Neuronal stem cell (in vitro differentiated cells): ENCODE measurements around the gene EFCC1.
"Not testable (repeated sequence)": the region's sequence is repeated elsewhere in the genome, so short reads cannot be mapped to it uniquely, and the experiment has no call there.

Source experiments
- DNase-seq: peaks from one replicate; pipeline ENCODE4 v3.0.0-alpha.2; 2013; ENCODE audit warnings: low spot score
- H2AFZ ChIP-seq: one replicate; pipeline ENCODE4 v1.6.1; 2013; ENCODE audit warnings: mild to moderate bottlenecking, low read length, inconsistent platforms
- H2AK5ac ChIP-seq: 2 replicates; pipeline ENCODE4 v1.6.1; 2013; ENCODE audit warnings: low read depth, mild to moderate bottlenecking, inconsistent platforms, low read length, moderate library complexity, mixed read lengths
- H2BK120ac ChIP-seq: 2 replicates; pipeline ENCODE4 v1.6.1; 2013; ENCODE audit warnings: low read depth, mild to moderate bottlenecking, inconsistent platforms, low read length, moderate library complexity, mixed read lengths
- H2BK12ac ChIP-seq: one replicate; pipeline ENCODE4 v1.6.1; 2013; ENCODE audit warnings: low read length, inconsistent platforms
- H2BK15ac ChIP-seq: 2 replicates; pipeline ENCODE4 v1.6.1; 2013; ENCODE audit warnings: mild to moderate bottlenecking, low read length, inconsistent platforms, mixed read lengths
- H2BK5ac ChIP-seq: one replicate; pipeline ENCODE4 v1.6.1; 2013; ENCODE audit warnings: inconsistent platforms, mild to moderate bottlenecking, low read length, moderate library complexity
- H3K14ac ChIP-seq: one replicate; pipeline ENCODE4 v1.6.1; 2013; ENCODE audit warnings: low read length, inconsistent platforms
- H3K18ac ChIP-seq: 2 replicates; pipeline ENCODE4 v1.6.1; 2013; ENCODE audit warnings: low read length, inconsistent platforms
- H3K23ac ChIP-seq: 2 replicates; pipeline ENCODE4 v1.6.1; 2013; ENCODE audit warnings: low read depth, mild to moderate bottlenecking, mixed read lengths, low read length, inconsistent platforms; ENCODE audit not compliant: poor library complexity
- H3K27ac ChIP-seq: replicated peaks from 3 replicates; pipeline ENCODE4 v1.5.1; 2013; ENCODE audit warnings: low read length, inconsistent platforms
- H3K27me3 ChIP-seq, 3 experiments: 2 replicates each; pipeline ENCODE4 v1.6.1; 2013; ENCODE audit warnings: low read length in 3 of 3, mild to moderate bottlenecking in 2 of 3, inconsistent platforms in 1 of 3, low read depth in 1 of 3, mixed read lengths in 1 of 3, moderate library complexity in 1 of 3; ENCODE audit not compliant: control insufficient read depth in 3 of 3, insufficient read depth in 3 of 3
- H3K36me3 ChIP-seq, 2 donors: replicated peaks in 1 of 2; 2 replicates each; pipeline ENCODE4 v1.6.1; 2013; ENCODE audit warnings: low read length in 2 of 2; ENCODE audit not compliant: control insufficient read depth in 2 of 2, insufficient read depth in 2 of 2
- H3K4ac ChIP-seq: 2 replicates; pipeline ENCODE4 v1.6.1; 2013; ENCODE audit warnings: inconsistent platforms, mild to moderate bottlenecking, low read length, moderate library complexity
- H3K4me1 ChIP-seq, 2 donors: 1 replicate in 1 of 2; 2 replicates in 1 of 2; pipeline ENCODE4 v1.6.1; 2013; ENCODE audit warnings: low read length in 2 of 2, low read depth in 1 of 2; ENCODE audit not compliant: control insufficient read depth in 2 of 2, insufficient read depth in 1 of 2
- H3K4me2 ChIP-seq: one replicate; pipeline ENCODE4 v1.6.1; 2013; ENCODE audit warnings: mild to moderate bottlenecking, low read length, inconsistent platforms; ENCODE audit not compliant: insufficient read depth, poor library complexity, severe bottlenecking
- H3K4me3 ChIP-seq, 2 donors: 2 replicates each; pipeline ENCODE4 v1.5.1; 2013; ENCODE audit warnings: low read length in 2 of 2, mild to moderate bottlenecking in 2 of 2, inconsistent platforms in 1 of 2, moderate library complexity in 1 of 2
- H3K79me1 ChIP-seq: one replicate; pipeline ENCODE4 v1.6.1; 2013; ENCODE audit warnings: low read depth, mild to moderate bottlenecking, inconsistent platforms, low read length, moderate library complexity
- H3K9ac ChIP-seq: one replicate; pipeline ENCODE4 v1.6.1; 2013; ENCODE audit warnings: mild to moderate bottlenecking, low read depth, low read length, inconsistent platforms; ENCODE audit not compliant: poor library complexity
- H3K9me3 ChIP-seq, 2 donors: replicated peaks in 1 of 2; 2 replicates each; pipeline versions ENCODE3 to v1.6.1; 2013; ENCODE audit warnings: low read length in 2 of 2, mild to moderate bottlenecking in 2 of 2, inconsistent platforms in 1 of 2, low read depth in 1 of 2, mixed read lengths in 1 of 2, moderate library complexity in 1 of 2; ENCODE audit not compliant: control insufficient read depth in 2 of 2, insufficient read depth in 1 of 2
- H4K8ac ChIP-seq: one replicate; pipeline ENCODE4 v1.6.1; 2013; ENCODE audit warnings: low read depth, mild to moderate bottlenecking, inconsistent platforms, low read length, moderate library complexity
- H4K91ac ChIP-seq: one replicate; pipeline ENCODE4 v1.6.1; 2013; ENCODE audit warnings: low read length, low read depth, mild to moderate bottlenecking, inconsistent platforms; ENCODE audit not compliant: poor library complexity
- WGBS, 2 donors: extraction: QIAGEN DNeasy Blood & Tissue Kit; methylation state at CpG; one replicate each; pipeline ENCODE4 v1.1.7; 2013; ENCODE audit warnings: missing lambda C conversion rate in 2 of 2, mixed read lengths in 1 of 2; ENCODE audit not compliant: insufficient read length in 2 of 2, insufficient replicate concordance in 1 of 2; ENCODE audit errors: extremely low coverage in 2 of 2; 5-methylcytosine and 5-hydroxymethylcytosine counted together

EFCC1 gene

DNA sequence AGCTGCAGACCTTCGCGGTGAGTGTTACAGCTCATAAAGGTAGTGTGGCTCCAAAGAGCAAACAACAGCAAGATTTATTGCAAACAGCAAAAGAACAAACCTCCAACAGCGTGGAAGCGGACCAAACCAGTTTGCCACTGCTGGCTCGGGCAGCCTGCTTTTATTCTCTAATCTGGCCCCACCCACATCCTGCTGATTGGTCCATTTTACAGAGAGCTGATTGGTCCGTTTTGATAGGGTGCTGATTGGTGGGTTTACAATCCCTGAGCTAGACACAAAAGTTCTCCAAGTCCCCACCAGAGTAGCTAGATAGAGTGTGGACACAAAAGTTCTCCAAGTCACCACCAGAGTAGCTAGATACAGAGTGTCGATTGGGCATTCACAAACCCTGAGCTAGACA lies 66.6 kb downstream of the EFCC1 start:
- not testable (repeated sequence) for H3K79me1 ChIP-seq, H3K36me3 ChIP-seq, H3K23ac ChIP-seq, H2BK15ac ChIP-seq, H2BK120ac ChIP-seq, H3K4me3 ChIP-seq, H3K27me3 ChIP-seq, H2BK5ac ChIP-seq, H4K8ac ChIP-seq, H3K14ac ChIP-seq, H3K4me2 ChIP-seq, H3K4me1 ChIP-seq, H3K27ac ChIP-seq, H2AK5ac ChIP-seq, H2BK12ac ChIP-seq, H4K91ac ChIP-seq, H3K18ac ChIP-seq, H3K4ac ChIP-seq, H3K9me3 ChIP-seq, H3K9ac ChIP-seq, DNase-seq
- WGBS, 2 donors, result no CpG with 5 or more reads among the region's 7 CpGs
- H2AFZ ChIP-seq, result peak overlapping the region; percentile 72

DNA sequence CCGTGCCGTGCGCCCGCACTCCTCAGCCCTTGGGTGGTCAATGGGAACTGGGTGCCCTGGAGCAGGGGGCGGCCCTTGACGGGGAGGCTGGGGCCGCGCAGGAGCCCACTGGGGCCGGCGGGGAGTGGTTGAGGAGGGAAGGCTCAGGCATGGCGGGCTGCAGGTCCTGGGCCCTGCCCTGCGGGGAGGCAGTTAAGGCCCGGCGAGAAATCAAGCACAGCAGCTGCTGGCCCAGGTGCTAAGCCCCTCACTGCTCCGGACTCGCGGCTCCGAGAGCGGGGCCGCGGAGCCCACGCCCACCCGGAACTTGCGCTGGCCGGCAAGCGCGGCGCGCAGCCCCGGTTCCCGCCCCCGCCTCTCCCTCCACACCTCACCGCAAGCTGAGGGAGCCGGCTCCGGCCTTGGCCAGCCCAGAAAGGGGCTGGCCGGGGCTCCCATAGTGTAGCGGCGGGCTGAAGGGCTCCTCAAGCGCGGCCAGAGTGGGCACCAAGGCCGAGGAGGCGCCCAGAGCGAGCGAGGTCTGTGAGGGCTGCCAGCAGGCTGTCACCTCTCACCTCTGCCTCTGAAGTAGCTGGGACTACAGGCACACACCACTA lies 67.3 kb downstream of the EFCC1 start:
- no peak overlapping the region for H4K8ac ChIP-seq
- no peak overlapping the region for H3K4me2 ChIP-seq
- no peak overlapping the region for H3K4ac ChIP-seq
- no peak overlapping the region for H3K27ac ChIP-seq
- H3K4me1 ChIP-seq, result no peaks in the 10 kb centered on the region
- DNase-seq, result no peak
- H3K36me3 ChIP-seq, result no peaks in the 10 kb centered on the region
- H3K4me3 ChIP-seq, result no peak overlapping the region
- H3K9me3 ChIP-seq, result no peaks in the 10 kb centered on the region
- no peak overlapping the region for H3K18ac ChIP-seq
- H2BK120ac ChIP-seq, result no peak overlapping the region
- peaks cover 0 to 8% (median 0%) of the 10 kb centered on the region in 3 experiments for H3K27me3 ChIP-seq
- H3K23ac ChIP-seq, result no peak overlapping the region
- H2BK5ac ChIP-seq, result no peak overlapping the region
- no peak overlapping the region for H3K9ac ChIP-seq
- H2AFZ ChIP-seq, result no peak overlapping the region
- H2BK15ac ChIP-seq, result no peak overlapping the region
- no CpG with 5 or more reads among the region's 44 CpGs for WGBS, 2 donors
- no peak overlapping the region for H4K91ac ChIP-seq
- no peak overlapping the region for H2AK5ac ChIP-seq
- no peaks in the 10 kb centered on the region for H3K79me1 ChIP-seq
- H2BK12ac ChIP-seq, result no peak overlapping the region
- H3K14ac ChIP-seq, result no peak overlapping the region

- not testable (repeated sequence) for H3K14ac ChIP-seq, H2BK120ac ChIP-seq, H3K4me2 ChIP-seq, H3K79me1 ChIP-seq, H2AK5ac ChIP-seq, H3K27ac ChIP-seq, H4K8ac ChIP-seq, H2BK15ac ChIP-seq, H3K4me3 ChIP-seq, H4K91ac ChIP-seq, H2BK12ac ChIP-seq, H3K36me3 ChIP-seq, DNase-seq, H3K4me1 ChIP-seq, H3K23ac ChIP-seq, H2BK5ac ChIP-seq, H3K9ac ChIP-seq, H3K4ac ChIP-seq, H2AFZ ChIP-seq, H3K18ac ChIP-seq, H3K27me3 ChIP-seq, H3K9me3 ChIP-seq
- WGBS, 2 donors, result no CpG with 5 or more reads among the region's 13 CpGs
Observed at GRCh38 chr3:129069313-129070085, 68.4 kb downstream of the EFCC1 start.

- Histone ChIP-seq H2BK15ac (no peak overlapping the region), H2BK120ac (no peak overlapping the region), H3K14ac (no peak overlapping the region), H2BK12ac (no peak overlapping the region), H3K9ac (no peak overlapping the region), H3K36me3 (no peaks in the 10 kb centered on the region), H3K4me3 (no peak overlapping the region), H3K27ac (no peak overlapping the region), H3K18ac (no peak overlapping the region), H4K8ac (no peak overlapping the region), H3K79me1 (no peaks in the 10 kb centered on the region), H3K27me3 (peaks cover 0 to 5% (median 0%) of the 10 kb centered on the region in 3 experiments), H3K23ac (no peak overlapping the region), H4K91ac (no peak overlapping the region), H2AFZ (no peak overlapping the region), H3K9me3 (no peaks in the 10 kb centered on the region), H3K4me2 (no peak overlapping the region), H2AK5ac (no peak overlapping the region), H2BK5ac (no peak overlapping the region), H3K4me1 (no peaks in the 10 kb centered on the region), H3K4ac (no peak overlapping the region)
- WGBS, 2 donors, result no CpG with 5 or more reads among the region's 8 CpGs
- no peak for DNase-seq
Observed at GRCh38 chr3:129070086-129070885, 69.2 kb downstream of the EFCC1 start.
